Body of pancreas (tissue), 4 donors: ENCODE results near the gene BABAM1.

ENCODE experiments used
- CTCF ChIP-seq, 7 experiments: fragments of 450-650 bp in 4 of 7; fragments of 200-600 bp in 3 of 7; sonication (generic) in 3 of 7; IDR thresholded peaks; one replicate each; pipeline ENCODE4 v1.5.1; 2016 to 2019; ENCODE audit warnings: antibody characterized with exemption in 7 of 7
- POLR2A ChIP-seq, 3 donors: fragments of 450-650 bp; IDR thresholded peaks; one replicate each; pipeline ENCODE4 v1.6.1; 2016; ENCODE audit warnings: antibody characterized with exemption in 3 of 3, mild to moderate bottlenecking in 2 of 3

- no peak for TF ChIP-seq CTCF (IDR thresholded peaks at IDR 0.05)
- TF ChIP-seq POLR2A (IDR thresholded peaks at IDR 0.05), result no peak
Observed at GRCh38 chr19:17220207-17220758, 47.0 kb upstream of the BABAM1 start.
